ENCODE results near the gene DNAAF3.
"Not testable (repeated sequence)": the region's sequence is repeated elsewhere in the genome, so short reads cannot be mapped to it uniquely, and the experiment has no call there.

The DNAAF3 gene

DNA sequence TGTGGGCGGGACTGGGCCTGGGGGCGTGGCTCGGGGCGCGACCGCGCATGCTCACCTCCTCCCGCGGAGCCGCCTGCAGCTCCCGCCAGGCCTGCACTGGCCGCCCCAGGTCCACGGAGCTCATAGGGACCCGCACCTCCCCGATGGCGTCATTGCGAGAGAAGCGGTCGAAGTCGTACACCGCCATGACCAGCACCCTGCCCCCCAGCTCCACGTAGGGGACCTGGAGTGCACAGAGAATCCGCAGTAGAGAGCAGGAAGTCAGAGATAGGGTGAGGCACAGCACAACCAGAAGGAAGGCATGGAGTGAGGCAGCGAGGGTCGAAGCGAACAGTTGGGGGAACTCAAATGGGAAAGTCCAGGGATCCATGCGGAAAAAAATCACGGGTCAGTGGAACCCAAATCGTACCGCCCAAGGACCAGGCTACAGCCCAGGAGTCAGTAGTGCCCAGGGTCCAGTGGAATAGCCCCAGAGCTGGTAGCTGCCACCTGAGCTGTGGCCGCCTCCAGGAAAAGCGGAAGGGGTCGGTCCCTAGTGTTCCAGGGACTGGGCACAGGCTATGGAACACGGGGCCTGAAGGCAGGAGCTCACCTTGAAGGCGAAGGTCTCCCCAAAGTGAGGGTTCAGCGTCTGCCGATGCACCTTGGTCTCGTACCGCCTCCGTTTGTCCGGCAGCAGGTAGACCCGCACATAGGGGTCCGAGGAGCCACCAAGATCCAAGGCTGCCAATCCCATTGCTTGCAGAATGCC, 8.9 kb upstream of the DNAAF3 start:
- no peak for DNase-seq (ENCODE audit: low read depth)
- no peak overlapping the region for H3K4me3 ChIP-seq (ENCODE audit: low read depth, low read length)
- TF ChIP-seq, protein P1, sequence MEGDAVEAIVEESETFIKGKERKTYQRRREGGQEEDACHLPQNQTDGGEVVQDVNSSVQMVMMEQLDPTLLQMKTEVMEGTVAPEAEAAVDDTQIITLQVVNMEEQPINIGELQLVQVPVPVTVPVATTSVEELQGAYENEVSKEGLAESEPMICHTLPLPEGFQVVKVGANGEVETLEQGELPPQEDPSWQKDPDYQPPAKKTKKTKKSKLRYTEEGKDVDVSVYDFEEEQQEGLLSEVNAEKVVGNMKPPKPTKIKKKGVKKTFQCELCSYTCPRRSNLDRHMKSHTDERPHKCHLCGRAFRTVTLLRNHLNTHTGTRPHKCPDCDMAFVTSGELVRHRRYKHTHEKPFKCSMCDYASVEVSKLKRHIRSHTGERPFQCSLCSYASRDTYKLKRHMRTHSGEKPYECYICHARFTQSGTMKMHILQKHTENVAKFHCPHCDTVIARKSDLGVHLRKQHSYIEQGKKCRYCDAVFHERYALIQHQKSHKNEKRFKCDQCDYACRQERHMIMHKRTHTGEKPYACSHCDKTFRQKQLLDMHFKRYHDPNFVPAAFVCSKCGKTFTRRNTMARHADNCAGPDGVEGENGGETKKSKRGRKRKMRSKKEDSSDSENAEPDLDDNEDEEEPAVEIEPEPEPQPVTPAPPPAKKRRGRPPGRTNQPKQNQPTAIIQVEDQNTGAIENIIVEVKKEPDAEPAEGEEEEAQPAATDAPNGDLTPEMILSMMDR (IDR thresholded peaks at IDR 0.05; ENCODE audit: insufficient read depth, low read depth, low read length, missing control alignments) = no peak

DNA sequence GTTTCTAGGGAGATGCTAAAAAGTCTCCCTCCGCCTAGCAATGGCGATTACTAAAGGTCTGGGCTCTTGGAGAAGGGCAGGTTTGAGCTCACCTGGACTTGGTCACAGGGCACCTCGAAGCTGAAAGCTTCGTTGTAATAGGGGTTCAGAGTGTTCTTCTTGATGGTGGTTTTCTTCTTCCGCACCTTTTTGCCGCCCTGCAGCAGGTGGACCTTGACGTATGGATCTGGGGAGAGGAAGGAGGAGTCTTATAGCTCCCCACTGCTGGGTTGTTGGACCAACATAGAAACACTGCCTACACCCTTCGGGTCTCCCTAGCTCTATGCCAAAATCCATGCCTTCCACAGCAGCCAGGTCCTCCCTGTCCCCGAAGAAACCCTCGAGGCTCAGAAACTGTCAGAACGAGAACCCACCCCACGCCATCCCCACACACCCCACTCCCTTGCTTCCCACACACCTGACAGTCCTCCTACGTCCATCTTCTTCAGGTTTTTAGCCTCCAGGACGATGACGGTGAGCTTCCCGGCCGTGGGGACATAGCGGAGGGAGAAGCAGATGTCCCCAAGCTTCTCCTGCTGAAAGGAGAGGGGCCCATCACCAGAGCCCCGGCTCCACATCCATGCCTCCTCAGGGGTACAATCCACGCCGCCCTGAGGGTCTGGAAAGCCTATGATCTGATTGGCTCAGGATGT, 8.2 kb upstream of the DNAAF3 start:
- DNase-seq (ENCODE audit: low read depth) = no peak
- H3K4me3 ChIP-seq (ENCODE audit: low read depth, low read length) = no peak overlapping the region
- TF ChIP-seq, protein P1 (IDR thresholded peaks at IDR 0.05; ENCODE audit: insufficient read depth, low read depth, low read length, missing control alignments) = no peak

DNA sequence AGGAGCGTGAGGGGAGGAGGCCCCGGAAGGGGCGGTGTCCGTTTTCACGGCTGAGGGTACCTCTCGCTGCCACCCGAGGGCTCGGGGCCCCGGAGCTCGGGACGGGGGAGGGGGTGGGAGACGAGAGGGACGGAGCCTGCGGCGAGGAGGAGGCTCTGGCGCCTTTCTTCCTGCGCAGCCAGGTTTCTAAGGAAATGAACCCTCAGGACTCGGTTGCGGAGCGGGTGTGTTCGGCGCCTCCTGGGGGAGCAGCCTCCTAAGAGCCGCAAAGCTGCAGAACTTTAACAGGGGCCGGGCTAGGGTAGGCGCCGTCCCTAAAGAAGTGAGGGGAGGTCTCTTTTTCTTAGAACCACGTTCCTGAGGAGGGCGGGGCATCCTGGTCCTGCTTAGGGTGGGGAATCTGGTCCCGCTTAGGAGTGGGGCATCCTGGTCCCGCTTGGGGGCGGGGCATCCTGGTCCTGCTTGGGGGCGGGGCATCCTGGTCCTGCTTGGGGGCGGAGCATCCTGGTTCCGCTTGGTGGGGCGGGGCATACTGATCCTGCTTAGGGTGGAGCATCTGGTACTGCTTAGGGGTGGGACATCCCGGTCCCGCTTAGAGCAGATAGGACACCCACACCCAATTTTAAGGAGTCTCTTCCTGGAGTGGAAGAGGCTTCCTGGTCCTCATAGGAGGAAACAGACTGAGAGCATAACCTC, 7.4 kb upstream of the DNAAF3 start:
- TF ChIP-seq, protein P1 (IDR thresholded peaks at IDR 0.05; ENCODE audit: insufficient read depth, low read depth, low read length, missing control alignments) = no peak
- H3K4me3 ChIP-seq (ENCODE audit: low read depth, low read length) = peak overlapping the region; percentile 17; the same call in 1 of the 2 replicates
- no peak for DNase-seq (ENCODE audit: low read depth)

DNA sequence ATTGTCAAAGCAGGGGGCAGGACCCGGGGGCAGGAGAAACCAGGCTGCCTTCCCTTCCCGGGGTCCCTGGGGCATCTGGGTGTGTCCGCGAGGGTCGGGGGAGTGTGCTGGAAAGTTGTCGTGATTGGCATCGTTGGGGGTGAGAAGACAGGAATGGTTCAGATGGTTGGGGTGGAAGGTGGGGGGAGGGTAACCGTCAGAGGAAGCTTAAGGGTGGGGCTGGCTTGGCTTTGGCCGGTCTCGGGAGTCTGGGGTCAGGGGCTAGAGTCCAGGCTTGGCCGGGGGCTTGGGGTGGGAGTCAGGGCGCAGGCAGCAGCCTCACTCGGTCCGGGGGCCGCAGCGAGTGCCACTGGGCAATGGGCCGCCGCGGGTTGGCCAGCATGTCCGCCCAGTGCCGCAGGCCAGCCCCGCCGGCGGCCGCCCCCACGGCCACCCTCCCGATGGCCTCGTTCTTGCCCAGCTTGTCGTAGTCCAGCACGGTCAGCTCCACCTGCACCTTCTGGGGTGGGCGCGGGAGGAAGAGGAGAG, 6.8 kb upstream of the DNAAF3 start:
- DNase-seq (ENCODE audit: low read depth) = no peak
- TF ChIP-seq, protein P1 (IDR thresholded peaks at IDR 0.05; ENCODE audit: insufficient read depth, low read depth, low read length, missing control alignments) = no peak
- H3K4me3 ChIP-seq (ENCODE audit: low read depth, low read length) = no peak overlapping the region

DNA sequence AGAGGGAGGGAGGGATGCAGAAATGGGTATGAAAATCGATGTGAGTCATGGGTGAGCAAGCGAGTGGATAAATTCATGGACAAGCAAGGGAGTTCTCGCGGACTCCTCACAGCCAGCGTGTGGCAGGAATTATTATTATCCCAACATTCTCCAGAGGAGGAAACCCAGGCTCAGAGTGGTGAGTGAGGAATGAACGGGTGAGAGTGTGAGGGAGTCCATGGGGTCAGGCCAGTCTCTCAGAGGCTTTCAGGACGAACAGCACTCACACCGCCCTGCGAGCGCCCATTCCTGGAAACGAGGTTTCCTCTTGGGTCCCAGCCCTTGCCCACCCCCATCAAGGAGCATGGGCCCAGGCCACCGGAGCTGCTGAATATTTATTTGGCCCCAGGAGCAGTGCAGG, 6.3 kb upstream of the DNAAF3 start:
- TF ChIP-seq, protein P1 (IDR thresholded peaks at IDR 0.05; ENCODE audit: insufficient read depth, low read depth, low read length, missing control alignments) = no peak
- no peak overlapping the region for H3K4me3 ChIP-seq (ENCODE audit: low read depth, low read length)
- no peak for DNase-seq (ENCODE audit: low read depth)

DNA sequence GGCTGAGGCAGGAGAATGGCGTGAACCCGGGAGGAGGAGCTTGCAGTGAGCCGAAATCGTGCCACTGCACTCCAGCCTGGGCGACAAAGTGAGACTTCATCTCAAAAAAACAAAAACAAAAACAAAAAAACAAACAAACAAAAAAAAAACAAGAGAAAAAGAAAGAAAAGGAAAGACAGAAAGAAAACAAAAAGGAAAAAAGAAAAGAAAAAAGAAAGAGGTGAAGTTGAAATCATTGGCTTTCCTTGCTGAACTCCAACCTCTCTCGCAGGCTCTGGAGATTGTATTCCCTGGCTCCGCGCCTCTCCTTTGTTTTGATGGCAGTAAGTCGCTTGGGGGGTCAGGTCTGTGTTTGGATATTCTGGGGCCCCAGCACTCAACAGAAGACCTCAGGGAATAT, 5.9 kb upstream of the DNAAF3 start:
- not testable (repeated sequence) for DNase-seq (ENCODE audit: low read depth); H3K4me3 ChIP-seq (ENCODE audit: low read depth, low read length)

DNA sequence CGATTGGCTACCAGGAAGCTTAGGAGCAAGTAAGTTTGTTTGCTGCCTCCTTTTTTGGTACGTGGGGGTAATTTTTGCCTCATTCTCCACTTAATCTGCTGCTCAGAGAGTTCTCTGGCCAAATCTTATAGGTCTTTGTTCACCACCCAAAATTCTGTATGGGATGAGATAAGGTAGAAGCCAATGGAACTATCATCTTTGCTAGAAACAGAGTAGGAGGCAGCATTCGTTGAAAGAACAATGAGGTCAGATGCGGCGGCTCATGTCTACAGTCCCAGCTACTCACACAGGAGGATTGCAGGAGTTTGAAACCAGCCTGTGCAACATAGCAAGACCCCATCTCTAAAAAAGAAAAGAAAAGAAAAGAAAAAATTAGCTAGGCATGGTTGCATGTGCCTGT, 5.0 kb upstream of the DNAAF3 start:
- H3K4me3 ChIP-seq (ENCODE audit: low read depth, low read length) = no peak overlapping the region
- no peak for DNase-seq (ENCODE audit: low read depth)
- TF ChIP-seq, protein P1 (IDR thresholded peaks at IDR 0.05; ENCODE audit: insufficient read depth, low read depth, low read length, missing control alignments) = no peak
